Activated CD8-positive, alpha-beta memory T cell treated with anti-CD3 and anti-CD28 coated beads for 48 hours (primary cell): ENCODE results near the gene KIF26B.

Experiments used
- DNase-seq, 3 experiments: peaks; one replicate each; pipeline ENCODE4 v3.0.0-alpha.2; 2020; ENCODE audit warnings: low read depth in 2 of 3, low spot score in 2 of 3

Gene KIF26B

GRCh38 chr1:245132771-245133170, 22.0 kb upstream of the KIF26B start:
- no peak for DNase-seq

DNA sequence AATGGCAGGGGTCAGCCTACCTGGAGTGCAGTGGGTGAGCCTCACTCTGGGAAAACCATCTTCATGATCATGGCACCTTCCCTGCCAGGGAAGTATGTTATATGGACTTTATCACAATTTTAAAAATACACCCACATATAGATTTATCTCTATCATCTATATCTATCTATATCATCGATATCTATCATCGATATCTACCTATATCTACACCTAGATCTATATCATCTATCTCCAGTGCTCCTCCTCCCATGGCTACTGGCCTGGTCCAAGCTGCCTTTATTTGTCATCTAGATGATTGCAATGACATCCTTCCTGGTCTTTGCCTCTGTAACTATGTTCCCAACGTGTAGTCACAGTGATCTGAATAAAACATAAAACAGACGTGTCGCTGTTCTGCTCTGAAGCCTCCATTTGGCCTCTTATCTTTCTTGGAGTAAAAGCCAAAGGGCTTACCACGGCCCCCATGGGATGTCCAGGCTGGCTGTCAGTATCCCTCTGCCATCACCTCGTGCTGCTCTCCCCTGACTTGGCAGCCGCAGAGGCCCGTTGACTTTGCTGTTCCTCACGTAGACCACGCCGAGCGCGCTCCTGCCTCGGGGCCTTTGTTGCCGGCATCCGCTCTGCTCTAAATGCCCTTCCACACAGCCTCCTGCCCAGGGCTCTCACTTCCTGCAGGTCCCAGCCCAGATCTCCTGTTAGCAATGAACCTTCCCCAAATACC, 20.6 kb upstream of the KIF26B start:
- no peak for DNase-seq

DNA sequence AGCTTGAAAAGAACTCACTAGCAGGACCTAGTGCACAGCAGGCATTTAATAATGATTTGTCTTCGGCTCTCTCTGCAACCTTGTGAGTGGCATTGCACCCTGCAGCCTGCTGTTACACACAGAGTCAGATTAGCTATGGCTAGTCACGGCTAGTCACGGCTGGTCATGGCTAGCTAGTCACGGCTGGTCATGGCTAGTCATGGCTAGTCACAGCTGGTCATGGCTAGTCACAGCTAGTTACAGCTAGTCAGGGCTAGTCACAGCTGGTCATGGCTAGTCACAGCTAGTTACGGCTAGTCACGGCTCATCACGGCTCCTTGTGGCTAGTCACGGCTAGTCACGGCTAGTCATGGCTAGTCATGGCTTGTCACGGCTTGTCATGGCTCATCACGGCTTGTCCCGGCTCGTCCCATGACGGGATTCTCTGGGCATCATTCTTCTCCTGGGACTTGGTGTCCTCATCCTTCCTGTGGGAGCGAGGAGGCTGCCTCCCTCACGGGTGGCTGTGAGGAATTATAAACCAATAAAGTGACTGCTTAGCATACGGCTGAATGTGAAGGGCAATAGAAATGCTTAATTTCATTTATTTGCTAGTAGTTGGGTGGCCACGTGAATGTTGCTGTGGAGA, 12.5 kb upstream of the KIF26B start:
- DNase-seq = no peak

DNA sequence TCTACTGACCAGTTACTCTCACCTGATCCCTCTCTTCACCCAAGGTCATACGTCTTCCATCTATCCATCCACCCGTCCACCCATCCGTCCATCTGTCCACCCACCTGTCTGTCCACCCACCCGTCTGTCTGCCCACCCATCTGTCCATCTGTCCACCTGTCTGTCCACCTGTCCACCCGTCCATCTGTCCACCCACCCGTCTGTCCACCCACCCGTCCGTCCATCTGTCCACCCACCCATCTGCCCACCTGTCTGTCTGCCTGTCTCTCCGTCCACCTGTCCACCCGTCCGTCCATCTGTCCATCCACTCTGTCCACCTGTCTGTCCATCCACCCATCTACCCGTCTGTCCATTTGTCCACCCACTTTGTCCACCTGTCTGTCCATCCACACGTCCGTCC, 11.8 kb upstream of the KIF26B start:
- DNase-seq = no peak

DNA sequence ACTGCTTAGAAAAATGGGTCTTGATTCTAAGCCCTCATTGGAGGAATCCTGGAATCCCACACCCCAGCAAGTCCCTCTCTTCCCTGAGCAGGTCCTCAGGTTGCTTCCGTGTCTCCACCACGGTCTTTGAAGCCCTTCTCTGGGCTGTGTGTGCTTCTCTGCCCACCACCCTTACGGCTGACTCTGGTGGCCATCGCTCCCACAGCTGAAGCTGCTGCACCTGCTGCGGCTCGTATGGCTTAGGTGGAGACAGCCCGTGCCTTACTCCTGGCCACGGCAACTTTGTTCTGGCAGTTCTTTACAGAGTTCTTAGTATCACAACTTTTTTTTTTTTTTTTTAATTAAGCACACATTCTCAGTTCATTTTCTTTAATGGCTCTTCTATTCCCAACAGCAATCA, 10.9 kb upstream of the KIF26B start:
- DNase-seq = no peak

DNA sequence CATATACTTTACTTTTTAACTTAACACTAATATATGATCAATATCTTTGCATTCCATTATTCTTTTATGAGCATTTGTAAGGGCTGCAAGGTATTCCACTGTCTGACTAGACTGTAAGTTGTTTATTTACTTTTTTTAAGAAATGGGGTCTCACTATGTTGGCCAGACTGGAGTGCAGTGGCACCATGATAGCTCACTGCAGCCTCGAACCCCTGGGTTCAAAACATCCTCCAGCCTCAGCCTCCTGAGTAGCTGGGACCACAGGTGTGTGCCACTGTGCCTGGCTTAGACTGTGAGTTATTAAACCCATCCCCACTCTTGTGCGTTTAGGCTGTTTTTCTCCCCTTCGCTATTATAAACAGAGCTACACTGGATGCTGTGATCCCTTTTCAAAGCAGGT, 6.7 kb upstream of the KIF26B start:
- DNase-seq = no peak

DNA sequence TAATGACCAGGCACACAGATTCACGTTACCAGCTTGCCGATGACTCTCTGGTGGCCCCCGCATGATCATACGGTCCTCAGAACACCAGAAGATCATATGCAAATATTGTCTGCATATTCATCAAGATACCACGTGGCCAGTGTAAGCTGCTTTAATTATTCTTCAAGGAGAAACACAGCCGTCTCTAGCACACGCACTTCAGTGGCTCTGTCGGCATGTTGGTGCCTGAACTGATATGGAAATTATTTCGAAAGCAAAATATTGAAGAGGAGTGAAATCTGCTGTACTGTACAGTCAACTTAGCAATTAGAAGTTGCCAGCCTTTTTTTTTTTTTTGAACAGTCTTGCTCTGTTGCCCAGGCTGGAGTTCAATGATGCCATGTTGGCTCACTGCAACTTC, 5.9 kb upstream of the KIF26B start:
- DNase-seq = no peak

DNA sequence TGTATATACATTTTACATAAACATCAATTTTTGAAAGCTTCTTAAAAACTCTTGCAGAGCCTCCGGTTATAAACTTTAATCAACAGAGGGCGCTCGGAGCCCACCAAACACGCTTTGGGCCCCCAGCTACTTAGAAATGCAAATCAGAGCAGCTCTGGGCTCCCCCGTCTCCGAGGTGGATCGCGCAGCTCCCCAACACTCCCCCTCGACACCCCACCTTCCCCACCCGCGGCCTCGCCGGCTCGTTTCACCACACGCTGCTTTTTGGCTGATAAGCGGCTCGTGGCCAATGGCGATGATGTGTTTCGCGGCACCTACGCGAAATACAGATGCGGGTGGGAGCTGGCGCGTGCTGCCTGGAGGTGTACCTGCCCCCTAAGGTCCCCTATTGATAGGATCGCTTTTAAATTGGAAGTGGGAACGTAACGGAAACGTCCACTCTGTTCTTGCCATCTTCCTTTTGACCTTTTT, 1.7 kb upstream of the KIF26B start:
- DNase-seq = peak in 2 of 3 experiments; percentile 17 to 18

GRCh38 chr1:245153552-245154428, 995 bp upstream of the KIF26B start:
- DNase-seq = peak in 1 of 3 experiments; percentile 7

GRCh38 chr1:245155272-245156040, 671 bp downstream of the KIF26B start:
- no peak for DNase-seq

- DNase-seq = peak; percentile 53 to 72 (median 61)
Measured at GRCh38 chr1:245156041-245156735, 1.4 kb downstream of the KIF26B start.

- DNase-seq = no peak
Measured at GRCh38 chr1:245156736-245157505, 2.1 kb downstream of the KIF26B start.

DNA sequence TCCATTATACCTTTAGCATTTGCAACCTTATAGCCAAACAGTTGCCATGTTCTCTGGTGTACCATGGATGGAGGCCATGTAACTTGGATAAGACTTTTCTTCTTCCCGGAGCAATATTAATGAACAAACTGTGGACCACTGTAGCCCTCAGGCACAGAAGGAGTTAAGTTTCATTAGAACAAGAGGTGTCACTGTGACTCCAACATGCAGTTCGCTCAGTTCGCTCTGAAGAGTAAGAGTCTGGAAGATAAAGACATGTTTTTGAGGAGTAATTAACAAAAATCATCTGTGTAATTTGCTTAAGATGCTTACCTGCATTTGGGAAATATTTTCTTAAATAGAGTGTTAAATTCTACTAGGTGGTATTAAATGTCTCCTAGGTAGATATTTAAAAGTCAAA, 4.1 kb downstream of the KIF26B start:
- no peak for DNase-seq

GRCh38 chr1:245160288-245160687, 5.5 kb downstream of the KIF26B start:
- no peak for DNase-seq

- no peak for DNase-seq
Measured at GRCh38 chr1:245160741-245161400, 6.1 kb downstream of the KIF26B start.

GRCh38 chr1:245161866-245162265, 7.1 kb downstream of the KIF26B start:
- DNase-seq = no peak

DNA sequence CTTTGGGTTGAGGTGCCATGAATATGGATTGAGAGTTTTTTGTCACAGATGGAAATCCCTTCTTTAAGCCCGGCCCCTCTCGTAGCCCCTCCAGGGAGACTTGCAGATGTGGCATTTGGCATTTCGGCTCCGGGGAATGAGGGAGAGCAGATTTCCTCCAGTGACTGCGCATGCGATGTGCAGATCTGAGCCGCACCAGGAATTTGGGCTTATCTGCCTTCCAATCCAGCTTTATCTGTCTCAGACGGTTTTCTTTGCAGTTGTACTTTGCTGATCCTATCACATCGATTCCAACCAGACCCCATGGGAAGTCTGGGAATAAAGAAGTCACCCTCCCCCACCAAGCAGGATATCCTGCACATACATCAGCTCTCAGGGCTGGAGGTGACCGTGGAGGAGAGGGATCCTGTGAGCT, 11.7 kb downstream of the KIF26B start:
- DNase-seq = no peak

GRCh38 chr1:245168086-245168485, 13.3 kb downstream of the KIF26B start:
- DNase-seq = no peak

GRCh38 chr1:245168906-245169305, 14.1 kb downstream of the KIF26B start:
- no peak for DNase-seq
